Cardiac muscle cell (in vitro differentiated cells and primary cell): ENCODE data around the gene HOXB8. TPM values are rescaled to one million over a fixed set of nuclear protein-coding genes. Genes with fewer than 3 reads are reported as not detected.

Experiments used
- DNase-seq, 2 donors: peaks; one replicate each; pipeline versions ENCODE4 v3.0.0 to v3.0.0-alpha.2; 2010 to 2017; ENCODE audit warnings: low read depth in 1 of 2, low spot score in 1 of 2
- H3K27ac ChIP-seq: fragments of 200-600 bp; sonication (generic); 2 replicates; pipeline ENCODE4 v1.5.1; 2016
- H3K27me3 ChIP-seq: fragments of 200-600 bp; sonication (generic); 2 replicates; pipeline ENCODE4 v1.6.0; 2016; ENCODE audit warnings: control low read depth
- H3K36me3 ChIP-seq: fragments of 200-600 bp; sonication (generic); 2 replicates; pipeline ENCODE4 v1.5.1; 2016; ENCODE audit warnings: control low read depth
- H3K4me1 ChIP-seq: fragments of 200-600 bp; sonication (generic); 2 replicates; pipeline ENCODE4 v1.8.1; 2017; ENCODE audit warnings: low read depth, mild to moderate bottlenecking, mixed run types
- H3K4me3 ChIP-seq: fragments of 200-600 bp; sonication (generic); 2 replicates; pipeline ENCODE4 v1.5.1; 2016; ENCODE audit warnings: mild to moderate bottlenecking
- H3K9me3 ChIP-seq: fragments of 200-600 bp; sonication (generic); 2 replicates; pipeline ENCODE4 v1.5.1; 2017; ENCODE audit warnings: low read depth, mild to moderate bottlenecking, control low read depth
- CTCF ChIP-seq: IDR thresholded peaks from 2 replicates; pipeline ENCODE4 v1.5.1; 2012; ENCODE audit warnings: low read depth, mild to moderate bottlenecking, low read length
- polyA plus RNA-seq: library from polyadenylated mRNA; unstranded; fragments of >200 nt; fragmentation: Nextera tagmentation; extraction: Ambion mirVana; gene quantifications from 2 replicates; pipeline ENCODE4 v1.2.1, GENCODE V29; 2016
- total RNA-seq: library from RNA; depleted of rRNA; stranded (reverse); fragments of >200 nt; gene quantifications from 2 replicates; pipeline ENCODE4 v1.2.3, GENCODE V29; 2016

The HOXB8 gene
- total and polyA plus RNA-seq, 2 experiments from 2014 or later, result not detected

- peaks cover 100% of the 10 kb centered on the region for H3K27me3 ChIP-seq
- TF ChIP-seq CTCF, result no peak
- no peaks in the 10 kb centered on the region for H3K9me3 ChIP-seq
- no peaks in the 10 kb centered on the region for H3K36me3 ChIP-seq
- H3K27ac ChIP-seq, result no peak overlapping the region
- H3K4me3 ChIP-seq, result no peak overlapping the region
- H3K4me1 ChIP-seq, result no peaks in the 10 kb centered on the region
- no peak for DNase-seq
These were observed 19.6 kb upstream of the HOXB8 start for GRCh38 chr17:48634493-48635208.

- Histone ChIP-seq H3K36me3 (no peaks in the 10 kb centered on the region), H3K4me1 (no peaks in the 10 kb centered on the region), H3K4me3 (no peak overlapping the region), H3K9me3 (no peaks in the 10 kb centered on the region), H3K27ac (no peak overlapping the region), H3K27me3 (peaks cover 100% of the 10 kb centered on the region)
- no peak for TF ChIP-seq CTCF
- DNase-seq, result no peak
These were observed 18.2 kb upstream of the HOXB8 start for GRCh38 chr17:48633266-48633677.

GRCh38 chr17:48632579-48633265, 17.6 kb upstream of the HOXB8 start:
- Histone ChIP-seq H3K27me3 (peaks cover 100% of the 10 kb centered on the region), H3K4me3 (no peak overlapping the region), H3K27ac (no peak overlapping the region), H3K36me3 (no peaks in the 10 kb centered on the region), H3K4me1 (no peaks in the 10 kb centered on the region), H3K9me3 (no peaks in the 10 kb centered on the region)
- TF ChIP-seq CTCF, result no peak
- no peak for DNase-seq

GRCh38 chr17:48631693-48632578, 16.8 kb upstream of the HOXB8 start:
- peaks cover 100% of the 10 kb centered on the region for H3K27me3 ChIP-seq
- DNase-seq, result no peak
- no peaks in the 10 kb centered on the region for H3K9me3 ChIP-seq
- no peak for TF ChIP-seq CTCF
- H3K36me3 ChIP-seq, result no peaks in the 10 kb centered on the region
- no peak overlapping the region for H3K4me3 ChIP-seq
- H3K27ac ChIP-seq, result no peak overlapping the region
- no peaks in the 10 kb centered on the region for H3K4me1 ChIP-seq

- peaks cover 1% of the 10 kb centered on the region for H3K4me1 ChIP-seq
- H3K9me3 ChIP-seq, result no peaks in the 10 kb centered on the region
- no peak overlapping the region for H3K4me3 ChIP-seq
- H3K27ac ChIP-seq, result no peak overlapping the region
- H3K27me3 ChIP-seq, result peaks cover 100% of the 10 kb centered on the region
- no peak for DNase-seq
- TF ChIP-seq CTCF, result no peak
- no peaks in the 10 kb centered on the region for H3K36me3 ChIP-seq
These were observed 16.0 kb upstream of the HOXB8 start for GRCh38 chr17:48630925-48631692.
